GM12891 (cell line): Measurements from ENCODE around the gene SLC6A12.

Experiments
- POLR2A ChIP-seq: IDR thresholded peaks from 2 replicates; pipeline ENCODE4 v1.6.1; 2011; ENCODE audit warnings: low read depth, low read length, control low read depth
- POLR2AphosphoS5 ChIP-seq: IDR thresholded peaks from 2 replicates; pipeline ENCODE4 v1.6.1; 2011; ENCODE audit warnings: low read depth, low read length, control low read depth
- POU2F2 ChIP-seq: IDR thresholded peaks from 2 replicates; pipeline ENCODE4 v1.6.1; 2011; ENCODE audit warnings: low read depth, mild to moderate bottlenecking, control low read depth, low read length, moderate library complexity
- SPI1 ChIP-seq: IDR thresholded peaks from 2 replicates; pipeline ENCODE4 v1.6.1; 2011; ENCODE audit warnings: low read depth, low read length, control low read depth
- TAF1 ChIP-seq: IDR thresholded peaks from 2 replicates; pipeline ENCODE4 v1.6.1; 2011; ENCODE audit warnings: low read depth, low read length, control low read depth

DNA sequence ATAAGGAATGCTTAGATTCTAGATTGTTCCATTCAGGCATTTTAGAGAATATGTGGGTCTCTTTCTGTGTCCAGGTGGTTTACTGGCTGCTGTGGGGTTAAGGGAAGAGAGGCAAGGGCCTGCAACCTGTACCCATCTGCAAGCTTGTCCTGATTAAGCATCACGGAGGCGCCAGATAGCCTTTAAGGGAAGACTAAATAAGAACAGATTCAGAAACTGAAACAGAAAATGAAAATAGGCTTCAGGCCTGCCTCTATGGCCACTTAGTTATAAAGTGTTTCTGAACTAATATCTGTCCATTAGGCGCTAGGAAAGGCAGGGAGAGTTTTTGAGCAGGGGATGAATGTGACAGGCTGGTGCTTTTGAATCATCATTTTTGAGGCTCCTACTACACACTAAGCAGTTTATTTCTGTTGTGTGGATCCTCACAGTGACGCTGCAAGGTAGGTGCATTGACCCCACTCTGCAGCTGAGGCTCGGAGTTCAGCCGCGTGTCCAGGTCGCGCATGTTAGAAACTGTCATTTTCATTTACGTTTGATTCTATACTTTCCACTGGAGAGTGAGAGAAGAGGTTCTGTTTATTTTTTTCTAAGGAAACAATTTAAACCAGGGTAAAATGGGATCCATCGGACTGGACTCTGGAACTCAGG is 47.4 kb downstream of the SLC6A12 start:
- no peak for TF ChIP-seq POLR2AphosphoS5
- no peak for TF ChIP-seq POLR2A
- TF ChIP-seq POU2F2, result no peak
- TF ChIP-seq TAF1, result no peak
- no peak for TF ChIP-seq SPI1
